GM12878 (cell line): ENCODE measurements around the gene SLC39A1. TPM values are rescaled to one million over a fixed set of nuclear protein-coding genes. Genes with fewer than 3 reads are reported as not detected.

Experiments used
- BMI1 ChIP-seq: fragments of 450-650 bp; IDR thresholded peaks from 2 replicates; pipeline ENCODE4 v1.6.1; 2016; ENCODE audit warnings: mild to moderate bottlenecking, moderate library complexity, borderline replicate concordance
- BRCA1 ChIP-seq: IDR thresholded peaks from 2 replicates; pipeline ENCODE4 v1.6.1; 2011; ENCODE audit warnings: low read depth, low read length, improper control_type of control experiment
- ELK1 ChIP-seq: IDR thresholded peaks from 2 replicates; pipeline ENCODE4 v1.6.1; 2012; ENCODE audit warnings: low read depth, low read length, improper control_type of control experiment
- IRF4 ChIP-seq: IDR thresholded peaks from 2 replicates; pipeline ENCODE4 v1.6.1; 2011; ENCODE audit warnings: low read depth, low read length
- MLLT1 ChIP-seq: fragments of 450-650 bp; IDR thresholded peaks from 2 replicates; pipeline ENCODE4 v1.6.1; 2016; ENCODE audit warnings: mild to moderate bottlenecking
- NFYA ChIP-seq: IDR thresholded peaks from 2 replicates; pipeline ENCODE4 v1.6.1; 2011; ENCODE audit warnings: low read depth, mild to moderate bottlenecking, low read length, improper control_type of control experiment, borderline replicate concordance
- SKIL ChIP-seq: fragments of 450-650 bp; IDR thresholded peaks from 2 replicates; pipeline ENCODE4 v1.6.1; 2017; ENCODE audit warnings: mild to moderate bottlenecking, low read depth, inconsistent platforms; ENCODE audit not compliant: poor library complexity, severe bottlenecking
- SMAD1 ChIP-seq: fragments of 450-650 bp; IDR thresholded peaks from 2 replicates; pipeline ENCODE4 v1.6.1; 2018; ENCODE audit warnings: mild to moderate bottlenecking, low read depth; ENCODE audit not compliant: partially characterized antibody
- SREBF2 ChIP-seq: IDR thresholded peaks from 2 replicates; pipeline ENCODE4 v1.6.1; 2012; ENCODE audit warnings: mild to moderate bottlenecking, low read length
- ZBTB4 ChIP-seq: fragments of 450-650 bp; formaldehyde crosslinking; IDR thresholded peaks from 2 replicates; pipeline ENCODE4 v1.4.0; 2022; ENCODE audit warnings: mild to moderate bottlenecking, moderate library complexity
- polyA plus RNA-seq, 11 experiments: library from polyadenylated mRNA; depleted of rRNA in 4 of 11; unstranded in 6 of 11; stranded (reverse) in 5 of 11; fragments of >200 nt; fragmentation: Nextera tagmentation in 4 of 11; fragmentation: Illumina TruSeq in 1 of 11; extraction: Ambion mirVana in 4 of 11; extraction: Trizol in 1 of 11; gene quantifications; 1 replicate in 1 of 11; 2 replicates in 10 of 11; pipeline versions ENCODE4 v1.2.1 to v1.2.3, GENCODE V29; 2011 to 2016; ENCODE audit warnings: inconsistent platforms in 2 of 11, missing spikeins in 2 of 11, low read depth in 1 of 11
- total RNA-seq, 4 experiments: library from RNA; depleted of rRNA in 3 of 4; stranded (reverse); fragments of >200 nt in 3 of 4; fragmentation: Illumina TruSeq in 1 of 4; extraction: Trizol in 1 of 4; gene quantifications; 2 replicates each; pipeline versions ENCODE4 v1.2.1 to v1.2.3, GENCODE V29; 2013 to 2021
- TF ChIP-seq, protein P1 (sequence below): fragments of 450-650 bp; formaldehyde crosslinking; IDR thresholded peaks from 2 replicates; pipeline ENCODE4 v1.5.0; 2022; ENCODE audit warnings: mild to moderate bottlenecking, missing genetic modification characterization
- TF ChIP-seq, protein P2 (sequence below): fragments of 450-650 bp; IDR thresholded peaks from 2 replicates; pipeline ENCODE4 v1.6.1; 2017; ENCODE audit warnings: mild to moderate bottlenecking
- TF ChIP-seq, protein P3 (sequence below): IDR thresholded peaks from 2 replicates; pipeline ENCODE4 v1.6.1; 2012; ENCODE audit warnings: low read depth, low read length, improper control_type of control experiment

The SLC39A1 gene
- total and polyA plus RNA-seq, 10 of the 15 experiments (the other 5 are each of a cell fraction or from before 2014, with no cell fraction given), result 8.8 to 98.6 (median 72.4) TPM

DNA sequence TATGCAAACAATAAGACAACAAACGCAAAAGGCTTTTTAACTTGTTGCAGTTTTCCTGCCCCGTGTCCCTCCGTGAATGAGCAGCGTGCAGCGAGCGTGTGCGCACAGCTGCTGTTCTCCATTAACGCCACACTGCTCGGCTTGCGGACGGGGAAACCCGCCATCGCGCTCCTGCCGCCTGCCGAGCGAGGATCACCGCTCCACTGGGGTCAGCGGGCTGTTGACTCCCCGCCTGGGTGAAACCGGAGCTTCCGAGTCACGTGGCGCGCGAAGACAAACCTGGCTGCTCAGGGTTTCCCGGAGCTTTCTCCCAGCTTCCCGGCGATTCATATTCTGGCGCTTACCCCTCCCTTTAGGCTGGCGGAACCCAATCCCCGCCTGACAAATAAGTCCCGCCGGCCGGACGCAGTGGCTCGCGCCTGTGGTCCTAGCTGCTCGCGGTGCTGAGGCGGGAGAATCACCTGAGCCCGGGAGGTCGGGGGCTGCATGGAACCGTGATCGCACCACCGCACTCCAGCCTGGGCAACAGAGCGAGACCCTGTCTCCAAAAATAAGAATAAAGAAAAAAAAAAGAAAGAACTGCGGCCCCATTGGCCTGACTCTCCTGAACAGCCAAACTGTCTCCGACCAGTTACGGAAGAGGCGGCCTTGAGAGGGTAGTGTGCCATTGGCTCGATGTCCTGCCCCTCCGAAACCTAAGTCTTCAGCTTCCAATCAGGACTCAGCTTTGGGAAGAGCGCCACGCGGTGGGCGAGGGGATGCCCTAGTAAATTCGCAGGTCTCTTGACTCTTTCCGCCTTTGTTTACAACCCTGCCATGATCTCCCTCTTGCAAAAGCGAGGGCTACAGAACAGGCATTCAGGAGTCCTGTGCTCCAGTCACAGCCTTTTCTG, 4.0 kb upstream of the SLC39A1 start, which contains the start of gene CREB3L4 (continued):
- TF ChIP-seq, protein P1, sequence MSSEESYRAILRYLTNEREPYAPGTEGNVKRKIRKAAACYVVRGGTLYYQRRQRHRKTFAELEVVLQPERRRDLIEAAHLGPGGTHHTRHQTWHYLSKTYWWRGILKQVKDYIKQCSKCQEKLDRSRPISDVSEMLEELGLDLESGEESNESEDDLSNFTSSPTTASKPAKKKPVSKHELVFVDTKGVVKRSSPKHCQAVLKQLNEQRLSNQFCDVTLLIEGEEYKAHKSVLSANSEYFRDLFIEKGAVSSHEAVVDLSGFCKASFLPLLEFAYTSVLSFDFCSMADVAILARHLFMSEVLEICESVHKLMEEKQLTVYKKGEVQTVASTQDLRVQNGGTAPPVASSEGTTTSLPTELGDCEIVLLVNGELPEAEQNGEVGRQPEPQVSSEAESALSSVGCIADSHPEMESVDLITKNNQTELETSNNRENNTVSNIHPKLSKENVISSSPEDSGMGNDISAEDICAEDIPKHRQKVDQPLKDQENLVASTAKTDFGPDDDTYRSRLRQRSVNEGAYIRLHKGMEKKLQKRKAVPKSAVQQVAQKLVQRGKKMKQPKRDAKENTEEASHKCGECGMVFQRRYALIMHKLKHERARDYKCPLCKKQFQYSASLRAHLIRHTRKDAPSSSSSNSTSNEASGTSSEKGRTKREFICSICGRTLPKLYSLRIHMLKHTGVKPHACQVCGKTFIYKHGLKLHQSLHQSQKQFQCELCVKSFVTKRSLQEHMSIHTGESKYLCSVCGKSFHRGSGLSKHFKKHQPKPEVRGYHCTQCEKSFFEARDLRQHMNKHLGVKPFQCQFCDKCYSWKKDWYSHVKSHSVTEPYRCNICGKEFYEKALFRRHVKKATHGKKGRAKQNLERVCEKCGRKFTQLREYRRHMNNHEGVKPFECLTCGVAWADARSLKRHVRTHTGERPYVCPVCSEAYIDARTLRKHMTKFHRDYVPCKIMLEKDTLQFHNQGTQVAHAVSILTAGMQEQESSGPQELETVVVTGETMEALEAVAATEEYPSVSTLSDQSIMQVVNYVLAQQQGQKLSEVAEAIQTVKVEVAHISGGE (CRISPR knock-in tag), result no peak
- TF ChIP-seq MLLT1, result peak; percentile 84
- TF ChIP-seq SKIL, result peak; percentile 65
- TF ChIP-seq ELK1, result 0 out of 2 replicates have a peak, but pooled peaks have one; percentile 52
- no peak for TF ChIP-seq ZBTB4 (CRISPR knock-in tag)
- TF ChIP-seq IRF4, result no peak
- TF ChIP-seq SMAD1, result no peak
- no peak; the same call in none of the 2 replicates for TF ChIP-seq SREBF2
- no peak for TF ChIP-seq BMI1
- 0 out of 2 replicates have a peak, but pooled peaks have one; percentile 22 for TF ChIP-seq BRCA1
- TF ChIP-seq, protein P2, sequence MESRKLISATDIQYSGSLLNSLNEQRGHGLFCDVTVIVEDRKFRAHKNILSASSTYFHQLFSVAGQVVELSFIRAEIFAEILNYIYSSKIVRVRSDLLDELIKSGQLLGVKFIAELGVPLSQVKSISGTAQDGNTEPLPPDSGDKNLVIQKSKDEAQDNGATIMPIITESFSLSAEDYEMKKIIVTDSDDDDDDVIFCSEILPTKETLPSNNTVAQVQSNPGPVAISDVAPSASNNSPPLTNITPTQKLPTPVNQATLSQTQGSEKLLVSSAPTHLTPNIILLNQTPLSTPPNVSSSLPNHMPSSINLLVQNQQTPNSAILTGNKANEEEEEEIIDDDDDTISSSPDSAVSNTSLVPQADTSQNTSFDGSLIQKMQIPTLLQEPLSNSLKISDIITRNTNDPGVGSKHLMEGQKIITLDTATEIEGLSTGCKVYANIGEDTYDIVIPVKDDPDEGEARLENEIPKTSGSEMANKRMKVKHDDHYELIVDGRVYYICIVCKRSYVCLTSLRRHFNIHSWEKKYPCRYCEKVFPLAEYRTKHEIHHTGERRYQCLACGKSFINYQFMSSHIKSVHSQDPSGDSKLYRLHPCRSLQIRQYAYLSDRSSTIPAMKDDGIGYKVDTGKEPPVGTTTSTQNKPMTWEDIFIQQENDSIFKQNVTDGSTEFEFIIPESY, result no peak
- peak; percentile 91 for TF ChIP-seq NFYA
- TF ChIP-seq, protein P3, sequence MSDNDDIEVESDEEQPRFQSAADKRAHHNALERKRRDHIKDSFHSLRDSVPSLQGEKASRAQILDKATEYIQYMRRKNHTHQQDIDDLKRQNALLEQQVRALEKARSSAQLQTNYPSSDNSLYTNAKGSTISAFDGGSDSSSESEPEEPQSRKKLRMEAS, result peak; percentile 60
